Calu3 (cell line): ENCODE results near the gene LTBP2. TPM values are rescaled to one million over a fixed set of nuclear protein-coding genes. Genes with fewer than 3 reads are reported as not detected.

Experiments used
- BruUV-seq: library from RNA; stranded (reverse); fragments of 400-500 nt; replicated peaks from 2 replicates; lab custom pipeline; 2021; lab: Mats Ljungman, UMichigan
- CTCF ChIA-PET: fragments of 300-600 bp; sonication (Branson Sonifier 250); formaldehyde crosslinking; loops from one replicate; lab custom pipeline; 2022; ENCODE audit warnings: antibody characterized with exemption; lab: Charles Lee
- DNase-seq: peaks from one replicate; pipeline ENCODE4 v3.0.0; 2022
- H3K27ac Mint-ChIP-seq: one replicate; pipeline ENCODE4 v1.8.0; 2022; ENCODE audit warnings: mixed read lengths; ENCODE audit not compliant: unreplicated experiment
- H3K27me3 Mint-ChIP-seq: one replicate; pipeline ENCODE4 v1.8.0; 2022; ENCODE audit warnings: mixed read lengths; ENCODE audit not compliant: unreplicated experiment
- H3K36me3 Mint-ChIP-seq: one replicate; pipeline ENCODE4 v1.8.0; 2022; ENCODE audit warnings: mild to moderate bottlenecking, moderate library complexity, mixed read lengths; ENCODE audit not compliant: insufficient read depth, unreplicated experiment
- H3K4me1 Mint-ChIP-seq: one replicate; pipeline ENCODE4 v1.8.0; 2022; ENCODE audit warnings: mild to moderate bottlenecking, low read depth, mixed read lengths; ENCODE audit not compliant: unreplicated experiment
- H3K4me3 Mint-ChIP-seq: one replicate; pipeline ENCODE4 v1.8.0; 2022; ENCODE audit warnings: mild to moderate bottlenecking, low read depth, moderate library complexity, mixed read lengths; ENCODE audit not compliant: unreplicated experiment
- H3K9me3 Mint-ChIP-seq: one replicate; pipeline ENCODE4 v1.8.0; 2022; ENCODE audit warnings: low read depth, mixed read lengths; ENCODE audit not compliant: unreplicated experiment
- CTCF ChIP-seq: fragments of 200-600 bp; IDR thresholded peaks from one replicate; pipeline ENCODE4 v1.8.0; 2022; ENCODE audit warnings: antibody characterized with exemption; ENCODE audit not compliant: unreplicated experiment
- intact Hi-C: fragments of 100-400 bp; cut with micrococcal nuclease; formaldehyde crosslinking; loops from one replicate; pipeline ENCODE4 v1.10.0; 2022; ENCODE audit not compliant: unreplicated experiment
- total RNA-seq: library from RNA; stranded (reverse); gene quantifications from 2 replicates; pipeline ENCODE4 v1.2.3, GENCODE V29; 2022

Gene LTBP2
- total RNA-seq, 1 experiment from 2014 or later: 4.3 TPM

GRCh38 chr14:74648601-74649000 lies 36.6 kb upstream of the LTBP2 start:
- no peak overlapping the region for H3K4me3 Mint-ChIP-seq
- H3K27ac Mint-ChIP-seq: no peak overlapping the region
- no peaks in the 10 kb centered on the region for H3K4me1 Mint-ChIP-seq
- no peaks in the 10 kb centered on the region for H3K36me3 Mint-ChIP-seq
- H3K27me3 Mint-ChIP-seq: no peaks in the 10 kb centered on the region
- no TSS peak for BruUV-seq
- intact Hi-C loops: no loop called here
- TF ChIP-seq CTCF: no peak
- CTCF ChIA-PET: no interaction called here
- no peaks in the 10 kb centered on the region for H3K9me3 Mint-ChIP-seq
- DNase-seq: no peak

GRCh38 chr14:74647678-74648461 lies 35.8 kb upstream of the LTBP2 start:
- H3K9me3 Mint-ChIP-seq: no peaks in the 10 kb centered on the region
- no peaks in the 10 kb centered on the region for H3K36me3 Mint-ChIP-seq
- no peaks in the 10 kb centered on the region for H3K27me3 Mint-ChIP-seq
- no peak overlapping the region for H3K27ac Mint-ChIP-seq
- no peak for DNase-seq
- intact Hi-C loops: no loop called here
- no peak for TF ChIP-seq CTCF
- BruUV-seq: no TSS peak
- H3K4me1 Mint-ChIP-seq: no peaks in the 10 kb centered on the region
- CTCF ChIA-PET: interaction anchor here (0.6 kb wide), 1 partner anchor 303 kb away, joined by 3 read pairs; no protein-coding TSS in a partner anchor
- H3K4me3 Mint-ChIP-seq: no peak overlapping the region

GRCh38 chr14:74647061-74647677 lies 35.1 kb upstream of the LTBP2 start:
- H3K27ac Mint-ChIP-seq: no peak overlapping the region
- intact Hi-C loops: no loop called here
- BruUV-seq: no TSS peak
- DNase-seq: no peak
- no peaks in the 10 kb centered on the region for H3K9me3 Mint-ChIP-seq
- no peak for TF ChIP-seq CTCF
- no peaks in the 10 kb centered on the region for H3K27me3 Mint-ChIP-seq
- no peaks in the 10 kb centered on the region for H3K36me3 Mint-ChIP-seq
- H3K4me1 Mint-ChIP-seq: no peaks in the 10 kb centered on the region
- CTCF ChIA-PET: interaction anchor here (0.6 kb wide), 1 partner anchor 303 kb away, joined by 3 read pairs; no protein-coding TSS in a partner anchor
- H3K4me3 Mint-ChIP-seq: no peak overlapping the region

- H3K9me3 Mint-ChIP-seq: no peaks in the 10 kb centered on the region
- CTCF ChIA-PET: no interaction called here
- TF ChIP-seq CTCF: no peak
- no TSS peak for BruUV-seq
- no peak overlapping the region for H3K4me3 Mint-ChIP-seq
- intact Hi-C loops: no loop called here
- H3K36me3 Mint-ChIP-seq: no peaks in the 10 kb centered on the region
- no peak for DNase-seq
- no peaks in the 10 kb centered on the region for H3K4me1 Mint-ChIP-seq
- H3K27ac Mint-ChIP-seq: no peak overlapping the region
- no peaks in the 10 kb centered on the region for H3K27me3 Mint-ChIP-seq
Measured at GRCh38 chr14:74645756-74646470, 33.9 kb upstream of the LTBP2 start.
